Ishikawa (cell line): Measurements from ENCODE around the gene VWA8.

ENCODE experiments used
- CEBPB ChIP-seq: IDR thresholded peaks from 2 replicates; pipeline ENCODE4 v1.6.1; 2012
- CREB1 ChIP-seq: IDR thresholded peaks from 2 replicates; pipeline ENCODE4 v1.6.1; 2012; ENCODE audit warnings: low read depth
- EGR1 ChIP-seq: IDR thresholded peaks from 2 replicates; pipeline ENCODE4 v1.6.1; 2012
- EP300 ChIP-seq: IDR thresholded peaks from 2 replicates; pipeline ENCODE4 v1.6.1; 2012; ENCODE audit warnings: borderline replicate concordance
- FOXM1 ChIP-seq: IDR thresholded peaks from 2 replicates; pipeline ENCODE4 v1.6.1; 2012; ENCODE audit warnings: low read depth, borderline replicate concordance
- NFIC ChIP-seq: IDR thresholded peaks from 2 replicates; pipeline ENCODE4 v1.6.1; 2012
- RAD21 ChIP-seq: IDR thresholded peaks from 2 replicates; pipeline ENCODE4 v1.6.1; 2012; ENCODE audit warnings: low read depth
- TAF1 ChIP-seq: IDR thresholded peaks from 2 replicates; pipeline ENCODE4 v1.6.1; 2012; ENCODE audit warnings: low read depth, mild to moderate bottlenecking
- TCF12 ChIP-seq: IDR thresholded peaks from 2 replicates; pipeline ENCODE4 v1.6.1; 2012; ENCODE audit warnings: low read depth
- TEAD4 ChIP-seq: IDR thresholded peaks from 2 replicates; pipeline ENCODE4 v1.6.1; 2012
- YY1 ChIP-seq: IDR thresholded peaks from 2 replicates; pipeline ENCODE4 v1.6.1; 2012; ENCODE audit warnings: low read depth
- ZBTB7A ChIP-seq: IDR thresholded peaks from 2 replicates; pipeline ENCODE4 v1.6.1; 2012; ENCODE audit warnings: low read depth
- TF ChIP-seq, protein P1 (sequence below): IDR thresholded peaks from 2 replicates; pipeline ENCODE4 v1.6.1; 2012; ENCODE audit warnings: low read depth, mild to moderate bottlenecking
- TF ChIP-seq, protein P2 (sequence below): IDR thresholded peaks from 2 replicates; pipeline ENCODE4 v1.6.1; 2012
- TF ChIP-seq, protein P3 (sequence below): IDR thresholded peaks from 2 replicates; pipeline ENCODE4 v1.6.1; 2012

Gene VWA8

DNA sequence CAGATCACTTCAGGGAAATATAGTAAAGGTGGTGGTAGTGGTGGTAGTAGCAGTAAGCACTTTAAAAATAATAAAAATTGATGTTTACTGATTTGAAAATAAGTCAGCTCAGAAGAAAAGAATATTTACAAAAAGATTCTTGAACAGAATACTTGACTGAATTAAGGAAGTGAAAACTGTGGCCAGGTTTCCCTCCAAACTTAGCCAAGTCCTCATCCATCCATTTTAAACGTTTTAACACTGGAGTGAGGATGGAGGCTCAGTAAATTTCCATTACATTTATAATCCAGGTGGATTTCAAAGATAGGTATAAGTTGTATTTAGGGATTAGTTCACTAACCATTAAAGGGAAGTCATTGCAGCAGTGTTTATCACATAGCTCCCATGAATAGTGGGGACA lies 282.1 kb downstream of the VWA8 start:
- TF ChIP-seq YY1: no peak
- TF ChIP-seq, protein P1, sequence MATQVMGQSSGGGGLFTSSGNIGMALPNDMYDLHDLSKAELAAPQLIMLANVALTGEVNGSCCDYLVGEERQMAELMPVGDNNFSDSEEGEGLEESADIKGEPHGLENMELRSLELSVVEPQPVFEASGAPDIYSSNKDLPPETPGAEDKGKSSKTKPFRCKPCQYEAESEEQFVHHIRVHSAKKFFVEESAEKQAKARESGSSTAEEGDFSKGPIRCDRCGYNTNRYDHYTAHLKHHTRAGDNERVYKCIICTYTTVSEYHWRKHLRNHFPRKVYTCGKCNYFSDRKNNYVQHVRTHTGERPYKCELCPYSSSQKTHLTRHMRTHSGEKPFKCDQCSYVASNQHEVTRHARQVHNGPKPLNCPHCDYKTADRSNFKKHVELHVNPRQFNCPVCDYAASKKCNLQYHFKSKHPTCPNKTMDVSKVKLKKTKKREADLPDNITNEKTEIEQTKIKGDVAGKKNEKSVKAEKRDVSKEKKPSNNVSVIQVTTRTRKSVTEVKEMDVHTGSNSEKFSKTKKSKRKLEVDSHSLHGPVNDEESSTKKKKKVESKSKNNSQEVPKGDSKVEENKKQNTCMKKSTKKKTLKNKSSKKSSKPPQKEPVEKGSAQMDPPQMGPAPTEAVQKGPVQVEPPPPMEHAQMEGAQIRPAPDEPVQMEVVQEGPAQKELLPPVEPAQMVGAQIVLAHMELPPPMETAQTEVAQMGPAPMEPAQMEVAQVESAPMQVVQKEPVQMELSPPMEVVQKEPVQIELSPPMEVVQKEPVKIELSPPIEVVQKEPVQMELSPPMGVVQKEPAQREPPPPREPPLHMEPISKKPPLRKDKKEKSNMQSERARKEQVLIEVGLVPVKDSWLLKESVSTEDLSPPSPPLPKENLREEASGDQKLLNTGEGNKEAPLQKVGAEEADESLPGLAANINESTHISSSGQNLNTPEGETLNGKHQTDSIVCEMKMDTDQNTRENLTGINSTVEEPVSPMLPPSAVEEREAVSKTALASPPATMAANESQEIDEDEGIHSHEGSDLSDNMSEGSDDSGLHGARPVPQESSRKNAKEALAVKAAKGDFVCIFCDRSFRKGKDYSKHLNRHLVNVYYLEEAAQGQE: no peak
- TF ChIP-seq EGR1: no peak
- TF ChIP-seq CEBPB: no peak

DNA sequence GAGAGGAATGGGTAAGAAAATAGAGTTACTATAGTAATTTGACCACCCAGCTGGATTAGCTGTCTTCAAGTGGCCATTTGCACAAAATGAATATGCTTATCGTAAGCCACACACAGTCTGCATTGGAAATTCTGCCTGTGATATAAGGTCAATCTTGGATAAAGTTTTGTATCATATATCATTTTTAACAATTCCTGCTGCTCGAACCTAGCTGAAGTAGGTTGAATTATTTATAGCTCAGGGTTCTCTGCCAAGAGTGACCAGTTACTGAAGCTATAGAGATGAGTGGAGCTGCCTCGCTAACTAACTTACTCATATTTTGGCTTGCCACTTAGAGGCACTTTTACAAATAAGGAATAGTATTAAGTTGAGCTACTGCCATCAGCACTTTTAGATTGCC lies 282.7 kb downstream of the VWA8 start:
- TF ChIP-seq TCF12: no peak

DNA sequence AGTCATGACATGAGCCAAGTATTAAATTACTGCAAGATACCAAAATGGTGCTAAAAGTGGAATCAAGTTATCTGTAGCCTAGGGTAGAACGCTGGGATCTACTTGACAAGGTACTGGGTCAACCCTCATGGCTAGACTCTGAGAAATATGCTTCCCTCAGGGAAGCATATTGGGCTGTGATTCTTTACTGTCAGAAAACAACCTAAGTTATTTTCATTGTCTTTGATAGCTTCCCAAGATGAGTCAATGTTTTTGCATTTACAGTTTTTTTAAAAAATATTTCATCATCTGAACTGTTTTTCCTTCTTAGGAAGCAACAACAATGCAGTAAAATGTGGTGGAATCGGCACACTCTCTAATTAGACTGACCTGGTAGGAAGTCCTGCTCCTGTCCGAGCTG lies 285.6 kb downstream of the VWA8 start:
- TF ChIP-seq, protein P2, sequence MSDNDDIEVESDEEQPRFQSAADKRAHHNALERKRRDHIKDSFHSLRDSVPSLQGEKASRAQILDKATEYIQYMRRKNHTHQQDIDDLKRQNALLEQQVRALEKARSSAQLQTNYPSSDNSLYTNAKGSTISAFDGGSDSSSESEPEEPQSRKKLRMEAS: no peak
- TF ChIP-seq EP300 (no peak), FOXM1 (no peak), ZBTB7A (no peak), NFIC (no peak), TAF1 (no peak), TCF12 (no peak)
- TF ChIP-seq, protein P1: no peak

DNA sequence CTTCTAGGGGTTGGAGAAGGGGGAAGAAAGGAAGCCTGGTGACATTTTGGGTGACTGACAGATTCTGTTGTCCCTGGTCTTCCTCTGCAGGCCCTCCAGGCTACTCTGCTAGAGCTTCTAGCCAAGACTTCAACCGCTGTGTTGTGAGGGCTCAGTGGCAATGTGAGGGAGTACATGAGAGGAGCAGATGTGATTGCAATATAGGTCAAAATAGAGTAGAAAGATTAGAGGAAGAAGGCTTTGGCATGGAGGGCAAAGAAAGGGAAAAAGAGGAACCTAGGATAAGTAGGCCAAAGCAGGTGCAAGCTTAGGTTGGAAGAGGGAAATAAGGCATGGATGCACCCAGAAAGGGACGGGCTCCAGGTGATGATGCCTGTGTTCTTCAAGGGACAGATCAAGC lies 286.7 kb downstream of the VWA8 start:
- TF ChIP-seq TEAD4 (no peak), FOXM1 (no peak), CREB1 (no peak), YY1 (no peak), TCF12 (no peak), CEBPB (no peak), ZBTB7A (no peak), TAF1 (no peak), EGR1 (no peak), EP300 (no peak), RAD21 (no peak), NFIC (no peak)
- TF ChIP-seq, protein P2: no peak
- TF ChIP-seq, protein P3, sequence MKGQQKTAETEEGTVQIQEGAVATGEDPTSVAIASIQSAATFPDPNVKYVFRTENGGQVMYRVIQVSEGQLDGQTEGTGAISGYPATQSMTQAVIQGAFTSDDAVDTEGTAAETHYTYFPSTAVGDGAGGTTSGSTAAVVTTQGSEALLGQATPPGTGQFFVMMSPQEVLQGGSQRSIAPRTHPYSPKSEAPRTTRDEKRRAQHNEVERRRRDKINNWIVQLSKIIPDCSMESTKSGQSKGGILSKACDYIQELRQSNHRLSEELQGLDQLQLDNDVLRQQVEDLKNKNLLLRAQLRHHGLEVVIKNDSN: no peak
- TF ChIP-seq, protein P1: no peak

DNA sequence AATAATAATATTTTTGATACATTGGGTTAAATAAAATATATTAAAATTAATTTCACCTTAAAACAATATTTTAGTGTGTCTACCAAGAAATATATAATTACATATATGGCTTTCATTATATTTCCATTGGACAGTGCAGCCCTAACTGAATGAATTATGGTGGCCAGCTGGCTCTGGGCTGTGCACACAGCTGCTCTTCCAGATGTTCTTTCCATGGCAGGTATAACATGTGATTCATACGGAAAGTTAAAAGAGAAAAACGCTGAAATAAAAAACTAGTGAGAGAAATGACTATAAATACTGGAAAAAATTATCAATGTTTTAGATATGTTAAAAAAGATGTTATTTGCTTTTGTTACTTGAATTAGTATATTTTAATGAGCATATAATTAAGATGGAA lies 287.3 kb downstream of the VWA8 start:
- TF ChIP-seq TEAD4: no peak
- TF ChIP-seq, protein P3: no peak
- no peak for TF ChIP-seq CREB1
- no peak for TF ChIP-seq RAD21
- no peak for TF ChIP-seq NFIC
- no peak for TF ChIP-seq FOXM1
